Measurements from ENCODE around the gene RPTOR.

RPTOR gene

GRCh38 chr17:80882323-80882722 lies 337.7 kb downstream of the RPTOR start:
- DNase-seq (ENCODE audit: low spot score) = no peak

GRCh38 chr17:80882926-80883685 lies 338.5 kb downstream of the RPTOR start:
- no peak for DNase-seq (ENCODE audit: low spot score)

GRCh38 chr17:80883831-80884735 lies 339.4 kb downstream of the RPTOR start:
- no peak for DNase-seq (ENCODE audit: low spot score)

GRCh38 chr17:80884811-80885210 lies 340.2 kb downstream of the RPTOR start:
- DNase-seq (ENCODE audit: low spot score) = no peak

GRCh38 chr17:80885947-80886582 lies 341.4 kb downstream of the RPTOR start:
- no peak for DNase-seq (ENCODE audit: low spot score)

GRCh38 chr17:80886641-80887573 lies 342.3 kb downstream of the RPTOR start:
- no peak for DNase-seq (ENCODE audit: low spot score)

GRCh38 chr17:80887639-80888175 lies 343.1 kb downstream of the RPTOR start:
- DNase-seq (ENCODE audit: low spot score) = no peak

- no peak for DNase-seq (ENCODE audit: low spot score)
These were observed 343.9 kb downstream of the RPTOR start for GRCh38 chr17:80888276-80889160.

GRCh38 chr17:80889231-80890195 lies 344.9 kb downstream of the RPTOR start:
- DNase-seq (ENCODE audit: low spot score) = no peak

GRCh38 chr17:80890196-80890920 lies 345.7 kb downstream of the RPTOR start:
- no peak for DNase-seq (ENCODE audit: low spot score)

GRCh38 chr17:80890921-80891396 lies 346.3 kb downstream of the RPTOR start:
- DNase-seq (ENCODE audit: low spot score) = no peak

- DNase-seq (ENCODE audit: low spot score) = no peak
These were observed 346.9 kb downstream of the RPTOR start for GRCh38 chr17:80891397-80892018.

- DNase-seq (ENCODE audit: low spot score) = no peak
These were observed 347.6 kb downstream of the RPTOR start for GRCh38 chr17:80892019-80892855.

- DNase-seq (ENCODE audit: low spot score) = no peak
These were observed 348.4 kb downstream of the RPTOR start for GRCh38 chr17:80892900-80893603.

- no peak for DNase-seq (ENCODE audit: low spot score)
These were observed 349.2 kb downstream of the RPTOR start for GRCh38 chr17:80893604-80894438.
